K562 (cell line): ENCODE results near the gene ABCD4. TPM values are rescaled to one million over a fixed set of nuclear protein-coding genes. Genes with fewer than 3 reads are reported as not detected.

Experiments used
- ATAC-seq: fragments of 200-7000 bp; cut with Tn5 transposase; 3 replicates; pipeline ENCODE4 v1.9.1; 2020; ENCODE audit warnings: moderate library complexity
- BruUV-seq: library from RNA; stranded (reverse); fragments of 400-500 nt; replicated peaks from 2 replicates; lab custom pipeline; 2021; lab: Mats Ljungman, UMichigan
- CTCF ChIA-PET: fragments of 300-600 bp; formaldehyde crosslinking; extraction: SDS; loops from one replicate; lab custom pipeline; 2021; ENCODE audit warnings: low intra/inter-chr PET ratio; lab: Yijun Ruan, JAX
- POLR2A ChIA-PET: fragments of 300-600, 350-650 bp; sonication (Branson Sonifier 250); formaldehyde crosslinking; extraction: SDS; loops from one replicate; lab custom pipeline; 2021; ENCODE audit warnings: antibody characterized with exemption, inconsistent platforms; lab: Yijun Ruan, JAX
- DNase-seq, 4 experiments: peaks; one replicate each; pipeline versions ENCODE4 v3.0.0 to v3.0.0-alpha.2; 2011 to 2018; ENCODE audit warnings: low spot score in 3 of 4, mixed read lengths in 3 of 4; ENCODE audit errors: extremely low read depth in 1 of 4
- FAIRE-seq: peaks from 2 replicates; lab custom pipeline; 2011; peaks lifted over from hg19 to GRCh38; lab: Jason Lieb, UNC
- H2AFZ ChIP-seq: 2 replicates; pipeline ENCODE4 v1.6.0; 2011; ENCODE audit warnings: low read depth, low read length, control low read depth, inconsistent platforms
- H3K27ac ChIP-seq: fragments of 200-600 bp; 3 replicates; pipeline ENCODE4 v1.8.0; 2011; ENCODE audit warnings: low read depth, mild to moderate bottlenecking, control low read depth, inconsistent platforms, low read length, moderate library complexity, mixed read lengths; ENCODE audit errors: extremely low read depth
- H3K27me3 ChIP-seq, 2 experiments: fragments of 300-600 bp in 1 of 2; 2 replicates in 1 of 2; 3 replicates in 1 of 2; pipeline versions ENCODE4 v1.6.0 to v1.8.0; 2011; ENCODE audit warnings: inconsistent platforms in 2 of 2, low read length in 2 of 2, mild to moderate bottlenecking in 1 of 2, mixed read lengths in 1 of 2, moderate library complexity in 1 of 2; ENCODE audit not compliant: control insufficient read depth in 2 of 2, insufficient read depth in 2 of 2
- H3K36me3 ChIP-seq: fragments of 300-600 bp; 3 replicates; pipeline ENCODE4 v1.8.0; 2011; ENCODE audit warnings: mild to moderate bottlenecking, low read length, inconsistent platforms; ENCODE audit not compliant: control insufficient read depth, insufficient read depth
- H3K4me1 ChIP-seq, 2 experiments: fragments of 200-600 bp in 1 of 2; replicated peaks in 1 of 2; 2 replicates in 1 of 2; 3 replicates in 1 of 2; pipeline versions ENCODE4 v1.5.1 to v1.8.0; 2011; ENCODE audit warnings: inconsistent platforms in 2 of 2, low read length in 2 of 2, mild to moderate bottlenecking in 1 of 2, mixed read lengths in 1 of 2, moderate library complexity in 1 of 2; ENCODE audit not compliant: control insufficient read depth in 2 of 2, insufficient read depth in 2 of 2
- H3K4me2 ChIP-seq: 2 replicates; pipeline ENCODE4 v1.6.1; 2011; ENCODE audit warnings: low read length, control low read depth, inconsistent platforms, mixed read lengths; ENCODE audit not compliant: insufficient read depth
- H3K4me3 ChIP-seq: fragments of 200-600 bp; sonication (generic), shearing (Covaris generic); 2 replicates; pipeline ENCODE4 v1.5.1; 2016; ENCODE audit warnings: control low read depth, inconsistent platforms
- H3K79me2 ChIP-seq: fragments of 200-600 bp; 3 replicates; pipeline ENCODE4 v1.8.0; 2011; ENCODE audit warnings: low read length, inconsistent platforms; ENCODE audit not compliant: control insufficient read depth, insufficient read depth
- H3K9ac ChIP-seq, 2 experiments: 2 replicates each; pipeline versions ENCODE4 v1.6.0 to v1.6.1; 2011; ENCODE audit warnings: low read depth in 2 of 2, low read length in 2 of 2, control low read depth in 1 of 2, inconsistent platforms in 1 of 2, mild to moderate bottlenecking in 1 of 2, mixed read lengths in 1 of 2; ENCODE audit not compliant: insufficient read depth in 1 of 2
- H3K9me1 ChIP-seq: one replicate; pipeline ENCODE4 v1.6.0; 2011; ENCODE audit warnings: inconsistent platforms, mild to moderate bottlenecking, low read length, moderate library complexity; ENCODE audit not compliant: control insufficient read depth, insufficient read depth
- H3K9me3 ChIP-seq: replicated peaks from 2 replicates; pipeline ENCODE4 v1.5.1; 2011; ENCODE audit warnings: low read depth, low read length, inconsistent platforms; ENCODE audit not compliant: control insufficient read depth, insufficient read depth
- H4K20me1 ChIP-seq: replicated peaks from 2 replicates; pipeline ENCODE4 v1.6.1; 2011; ENCODE audit warnings: low read length, inconsistent platforms, mixed read lengths; ENCODE audit not compliant: control insufficient read depth, insufficient read depth
- CSDE1 ChIP-seq, 2 experiments: fragments of 450-650 bp; IDR thresholded peaks; 2 replicates each; pipeline ENCODE4 v1.6.1; 2016; ENCODE audit warnings: mild to moderate bottlenecking in 1 of 2
- SRSF9 ChIP-seq: fragments of 200-400 bp; formaldehyde crosslinking; IDR thresholded peaks from 2 replicates; pipeline ENCODE4 v1.6.1; 2017; ENCODE audit warnings: low read depth, low read length, borderline replicate concordance
- TBL1XR1 ChIP-seq, 2 experiments: IDR thresholded peaks; 2 replicates each; pipeline ENCODE4 v1.6.1; 2012; ENCODE audit warnings: improper control_type of control experiment in 2 of 2, low read length in 2 of 2, mild to moderate bottlenecking in 1 of 2
- ZKSCAN1 ChIP-seq: fragments of 150-350 bp; IDR thresholded peaks from 2 replicates; pipeline ENCODE4 v1.6.1; 2016; ENCODE audit warnings: low read depth, low read length
- ZNF445 ChIP-seq: fragments of 250-450 bp; sonication (Bioruptor Pico); IDR thresholded peaks from 2 replicates; pipeline ENCODE4 v1.4.0; 2020; ENCODE audit warnings: low read depth, mild to moderate bottlenecking, moderate library complexity
- WGBS: fragments of 100-300 bp; shearing (Covaris generic); methylation state at CpG from one replicate; pipeline ENCODE4 v1.1.6; 2016; ENCODE audit warnings: low coverage, mixed read lengths; ENCODE audit not compliant: insufficient coverage; ENCODE audit errors: missing lambda C conversion rate; 5-methylcytosine and 5-hydroxymethylcytosine counted together
- in situ Hi-C: fragments of 300-500 bp; cut with MboI; formaldehyde crosslinking; loops from 4 replicates; pipeline ENCODE4 v1.15.0; 2018; ENCODE audit warnings: inconsistent platforms, mixed read lengths
- intact Hi-C: fragments of 100-400 bp; cut with micrococcal nuclease; formaldehyde crosslinking; loops from 2 replicates; pipeline ENCODE4 v1.14.2; 2022
- polyA plus RNA-seq, 8 experiments: library from polyadenylated mRNA; depleted of rRNA in 4 of 8; stranded (reverse) in 5 of 8; unstranded in 3 of 8; fragments of >200 nt; fragmentation: Nextera tagmentation in 2 of 8; fragmentation: Illumina TruSeq in 1 of 8; extraction: Ambion mirVana in 2 of 8; extraction: Trizol in 1 of 8; gene quantifications; 2 replicates each; pipeline versions ENCODE4 v1.2.1 to v1.2.3, GENCODE V29; 2011 to 2014; ENCODE audit warnings: inconsistent platforms in 1 of 8, missing spikeins in 1 of 8
- total RNA-seq, 7 experiments: library from RNA; depleted of rRNA in 6 of 7; stranded (reverse); fragments of >200 nt in 6 of 7; fragmentation: Illumina TruSeq in 2 of 7; extraction: Trizol in 2 of 7; gene quantifications; 2 replicates each; pipeline versions ENCODE4 v1.2.1 to v1.2.3, GENCODE V29; 2011 to 2021; ENCODE audit warnings: low replicate concordance in 1 of 7

Gene ABCD4
- total and polyA plus RNA-seq, 9 of the 15 experiments (the other 6 are each of a cell fraction or from before 2014, with no cell fraction given): 3.5 to 17.2 (median 12.4) TPM

GRCh38 chr14:74348735-74349463 is 46.2 kb upstream of the ABCD4 start:
- Histone ChIP-seq H3K27ac (no peak overlapping the region), H3K36me3 (no peaks in the 10 kb centered on the region), H3K9ac (0 out of 4 replicates have a peak overlapping the region, but pooled peaks of 1 of the 2 experiments have one; percentile 4), H2AFZ (peak overlapping the region; percentile 51; the same call in 1 of the 2 replicates), H3K9me1 (no peaks in the 10 kb centered on the region), H3K4me2 (peak overlapping the region; percentile 37; the same call in 1 of the 2 replicates), H3K4me3 (no peak overlapping the region), H3K4me1 (peaks cover 2 to 6% of the 10 kb centered on the region in 2 experiments; a peak in 4 of 5 replicates), H4K20me1 (no peaks in the 10 kb centered on the region), H3K79me2 (no peaks in the 10 kb centered on the region), H3K9me3 (no peaks in the 10 kb centered on the region), H3K27me3 (no peaks in the 10 kb centered on the region; a peak in 1 of 5 replicates)
- BruUV-seq: no TSS peak
- WGBS: 30% methylated on average over 8 of the region's 17 CpGs
- intact Hi-C loops (no loop called here), in situ Hi-C loops (no loop called here)
- ATAC-seq (peak; percentile 52), FAIRE-seq (no peak), DNase-seq (peak; percentile 12 to 40 (median 32))
- ChIA-PET CTCF (no interaction called here), POLR2A (interaction anchor here (0.5 kb wide), 1 partner anchor 16 kb away, joined by 3 read pairs; no protein-coding TSS in a partner anchor)
- TF ChIP-seq ZNF445 (CRISPR knock-in tag): no peak
- no peak for TF ChIP-seq TBL1XR1 (IDR thresholded peaks at IDR 0.05; ENCODE audit: low read length in 2 of 2)
- TF ChIP-seq CSDE1 (IDR thresholded peaks at IDR 0.05): no peak
- TF ChIP-seq SRSF9: no peak
- no peak for TF ChIP-seq ZKSCAN1
